ENCODE data around the gene CFAP69.

CFAP69 gene

GRCh38 chr7:90246171-90246570 lies 1.2 kb downstream of the CFAP69 start:
- TF ChIP-seq SIN3A (IDR thresholded peaks at IDR 0.05; ENCODE audit: borderline replicate concordance, insufficient read depth, low read length) (no peak), FOXP2 (optimal IDR thresholded peaks at IDR 0.05; ENCODE audit: borderline replicate concordance, extremely low read depth, extremely low read length, insufficient read depth) (no peak), POLR2AphosphoS5 (IDR thresholded peaks at IDR 0.05; ENCODE audit: low read depth, low read length) (no peak), TAF1 (IDR thresholded peaks at IDR 0.05; ENCODE audit: borderline replicate concordance, insufficient read depth, low read length) (no peak)
- TF ChIP-seq, protein P1, sequence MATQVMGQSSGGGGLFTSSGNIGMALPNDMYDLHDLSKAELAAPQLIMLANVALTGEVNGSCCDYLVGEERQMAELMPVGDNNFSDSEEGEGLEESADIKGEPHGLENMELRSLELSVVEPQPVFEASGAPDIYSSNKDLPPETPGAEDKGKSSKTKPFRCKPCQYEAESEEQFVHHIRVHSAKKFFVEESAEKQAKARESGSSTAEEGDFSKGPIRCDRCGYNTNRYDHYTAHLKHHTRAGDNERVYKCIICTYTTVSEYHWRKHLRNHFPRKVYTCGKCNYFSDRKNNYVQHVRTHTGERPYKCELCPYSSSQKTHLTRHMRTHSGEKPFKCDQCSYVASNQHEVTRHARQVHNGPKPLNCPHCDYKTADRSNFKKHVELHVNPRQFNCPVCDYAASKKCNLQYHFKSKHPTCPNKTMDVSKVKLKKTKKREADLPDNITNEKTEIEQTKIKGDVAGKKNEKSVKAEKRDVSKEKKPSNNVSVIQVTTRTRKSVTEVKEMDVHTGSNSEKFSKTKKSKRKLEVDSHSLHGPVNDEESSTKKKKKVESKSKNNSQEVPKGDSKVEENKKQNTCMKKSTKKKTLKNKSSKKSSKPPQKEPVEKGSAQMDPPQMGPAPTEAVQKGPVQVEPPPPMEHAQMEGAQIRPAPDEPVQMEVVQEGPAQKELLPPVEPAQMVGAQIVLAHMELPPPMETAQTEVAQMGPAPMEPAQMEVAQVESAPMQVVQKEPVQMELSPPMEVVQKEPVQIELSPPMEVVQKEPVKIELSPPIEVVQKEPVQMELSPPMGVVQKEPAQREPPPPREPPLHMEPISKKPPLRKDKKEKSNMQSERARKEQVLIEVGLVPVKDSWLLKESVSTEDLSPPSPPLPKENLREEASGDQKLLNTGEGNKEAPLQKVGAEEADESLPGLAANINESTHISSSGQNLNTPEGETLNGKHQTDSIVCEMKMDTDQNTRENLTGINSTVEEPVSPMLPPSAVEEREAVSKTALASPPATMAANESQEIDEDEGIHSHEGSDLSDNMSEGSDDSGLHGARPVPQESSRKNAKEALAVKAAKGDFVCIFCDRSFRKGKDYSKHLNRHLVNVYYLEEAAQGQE (IDR thresholded peaks at IDR 0.05; ENCODE audit: insufficient read depth in 1 of 2, low read depth in 2 of 2, low read length in 2 of 2): no peak

- TF ChIP-seq POLR2AphosphoS5 (IDR thresholded peaks at IDR 0.05; ENCODE audit: low read depth, low read length) (no peak), SIN3A (IDR thresholded peaks at IDR 0.05; ENCODE audit: borderline replicate concordance, insufficient read depth, low read length) (no peak), TAF1 (IDR thresholded peaks at IDR 0.05; ENCODE audit: borderline replicate concordance, insufficient read depth, low read length) (no peak), FOXP2 (optimal IDR thresholded peaks at IDR 0.05; ENCODE audit: borderline replicate concordance, extremely low read depth, extremely low read length, insufficient read depth) (no peak)
- TF ChIP-seq, protein P1 (IDR thresholded peaks at IDR 0.05; ENCODE audit: insufficient read depth in 1 of 2, low read depth in 2 of 2, low read length in 2 of 2): no peak
Measured at GRCh38 chr7:90248706-90249105, 3.7 kb downstream of the CFAP69 start.

DNA sequence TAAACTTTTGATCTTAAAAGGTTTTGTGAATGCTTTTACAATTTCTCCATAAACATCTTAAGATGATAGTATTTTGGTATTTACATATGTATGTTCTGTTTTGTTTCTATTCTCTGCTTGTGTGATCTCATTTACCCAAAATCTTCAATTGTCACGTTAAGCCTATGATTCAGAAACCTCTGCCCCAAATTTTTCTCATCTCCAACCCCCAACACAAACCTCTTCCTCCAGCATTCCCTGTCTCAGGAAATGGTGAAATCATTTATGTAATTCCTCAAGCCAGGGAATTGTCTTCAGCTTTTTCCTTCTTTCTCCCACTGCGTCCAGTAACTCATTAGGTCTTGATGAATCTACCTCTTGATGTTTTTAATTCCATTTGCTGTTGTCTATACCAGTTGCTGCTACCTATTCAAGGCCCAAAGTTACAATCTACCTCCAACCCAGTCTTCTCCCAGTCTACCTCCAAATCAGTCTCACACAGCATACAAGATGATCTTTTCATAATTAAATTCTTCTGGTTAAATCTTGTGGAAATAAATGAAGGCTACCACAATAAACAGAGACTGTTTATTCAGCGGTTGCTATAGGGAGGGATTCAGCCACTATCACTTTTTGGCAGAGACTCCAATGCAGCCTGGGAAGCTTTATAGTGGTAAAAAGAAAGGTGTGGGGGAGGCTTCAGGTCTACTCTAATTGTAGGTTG lies 5.8 kb downstream of the CFAP69 start:
- no peak for TF ChIP-seq SIN3A (IDR thresholded peaks at IDR 0.05; ENCODE audit: borderline replicate concordance, insufficient read depth, low read length)
- no peak for TF ChIP-seq POLR2AphosphoS5 (IDR thresholded peaks at IDR 0.05; ENCODE audit: low read depth, low read length)
- TF ChIP-seq FOXP2 (optimal IDR thresholded peaks at IDR 0.05; ENCODE audit: borderline replicate concordance, extremely low read depth, extremely low read length, insufficient read depth): no peak
- TF ChIP-seq, protein P1 (IDR thresholded peaks at IDR 0.05; ENCODE audit: insufficient read depth in 1 of 2, low read depth in 2 of 2, low read length in 2 of 2): no peak
- TF ChIP-seq TAF1 (IDR thresholded peaks at IDR 0.05; ENCODE audit: borderline replicate concordance, insufficient read depth, low read length): no peak

- TF ChIP-seq TAF1 (IDR thresholded peaks at IDR 0.05; ENCODE audit: borderline replicate concordance, insufficient read depth, low read length) (no peak), POLR2AphosphoS5 (IDR thresholded peaks at IDR 0.05; ENCODE audit: low read depth, low read length) (no peak), SIN3A (IDR thresholded peaks at IDR 0.05; ENCODE audit: borderline replicate concordance, insufficient read depth, low read length) (no peak), FOXP2 (optimal IDR thresholded peaks at IDR 0.05; ENCODE audit: borderline replicate concordance, extremely low read depth, extremely low read length, insufficient read depth) (no peak)
- TF ChIP-seq, protein P1 (IDR thresholded peaks at IDR 0.05; ENCODE audit: insufficient read depth in 1 of 2, low read depth in 2 of 2, low read length in 2 of 2): no peak
Measured at GRCh38 chr7:90251304-90251635, 6.3 kb downstream of the CFAP69 start.
